Measurements from ENCODE around the gene KCNT2. TPM values are rescaled to one million over a fixed set of nuclear protein-coding genes. Genes with fewer than 3 reads are reported as not detected.

KCNT2 gene
- total RNA-seq, 1 donor from 2014 or later: 8.4 TPM

DNA sequence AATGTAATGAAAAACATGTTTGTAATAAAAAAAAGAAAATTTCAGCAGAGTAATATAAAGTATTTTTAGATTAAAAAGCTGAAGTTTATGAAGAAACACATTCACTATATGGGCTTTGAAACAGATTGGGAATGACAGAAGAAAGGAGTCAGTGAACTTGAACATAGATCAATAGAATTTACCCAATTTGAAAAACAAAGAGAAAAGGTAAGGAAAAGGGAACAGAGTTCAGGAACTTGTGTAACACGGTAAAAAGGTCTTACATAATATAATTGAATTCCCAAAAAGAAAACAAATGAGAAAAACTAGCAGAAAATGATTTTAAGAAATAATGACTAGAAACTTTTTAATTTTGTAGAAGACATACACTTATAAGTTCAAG is 206.8 kb downstream of the KCNT2 start:
- H3K9me3 ChIP-seq: no peaks in the 10 kb centered on the region
- TF ChIP-seq, protein P1, sequence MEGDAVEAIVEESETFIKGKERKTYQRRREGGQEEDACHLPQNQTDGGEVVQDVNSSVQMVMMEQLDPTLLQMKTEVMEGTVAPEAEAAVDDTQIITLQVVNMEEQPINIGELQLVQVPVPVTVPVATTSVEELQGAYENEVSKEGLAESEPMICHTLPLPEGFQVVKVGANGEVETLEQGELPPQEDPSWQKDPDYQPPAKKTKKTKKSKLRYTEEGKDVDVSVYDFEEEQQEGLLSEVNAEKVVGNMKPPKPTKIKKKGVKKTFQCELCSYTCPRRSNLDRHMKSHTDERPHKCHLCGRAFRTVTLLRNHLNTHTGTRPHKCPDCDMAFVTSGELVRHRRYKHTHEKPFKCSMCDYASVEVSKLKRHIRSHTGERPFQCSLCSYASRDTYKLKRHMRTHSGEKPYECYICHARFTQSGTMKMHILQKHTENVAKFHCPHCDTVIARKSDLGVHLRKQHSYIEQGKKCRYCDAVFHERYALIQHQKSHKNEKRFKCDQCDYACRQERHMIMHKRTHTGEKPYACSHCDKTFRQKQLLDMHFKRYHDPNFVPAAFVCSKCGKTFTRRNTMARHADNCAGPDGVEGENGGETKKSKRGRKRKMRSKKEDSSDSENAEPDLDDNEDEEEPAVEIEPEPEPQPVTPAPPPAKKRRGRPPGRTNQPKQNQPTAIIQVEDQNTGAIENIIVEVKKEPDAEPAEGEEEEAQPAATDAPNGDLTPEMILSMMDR (IDR thresholded peaks at IDR 0.05): no peak
- intact Hi-C loops (cut with DNase I): no loop called here
- H3K4me1 ChIP-seq: no peaks in the 10 kb centered on the region
- H3K27me3 ChIP-seq: no peaks in the 10 kb centered on the region
- no peak for DNase-seq (ENCODE audit: low spot score in 2 of 2)
- no peaks in the 10 kb centered on the region for H3K36me3 ChIP-seq
- no peak overlapping the region for H3K27ac ChIP-seq
- no peak overlapping the region for H3K4me3 ChIP-seq

DNA sequence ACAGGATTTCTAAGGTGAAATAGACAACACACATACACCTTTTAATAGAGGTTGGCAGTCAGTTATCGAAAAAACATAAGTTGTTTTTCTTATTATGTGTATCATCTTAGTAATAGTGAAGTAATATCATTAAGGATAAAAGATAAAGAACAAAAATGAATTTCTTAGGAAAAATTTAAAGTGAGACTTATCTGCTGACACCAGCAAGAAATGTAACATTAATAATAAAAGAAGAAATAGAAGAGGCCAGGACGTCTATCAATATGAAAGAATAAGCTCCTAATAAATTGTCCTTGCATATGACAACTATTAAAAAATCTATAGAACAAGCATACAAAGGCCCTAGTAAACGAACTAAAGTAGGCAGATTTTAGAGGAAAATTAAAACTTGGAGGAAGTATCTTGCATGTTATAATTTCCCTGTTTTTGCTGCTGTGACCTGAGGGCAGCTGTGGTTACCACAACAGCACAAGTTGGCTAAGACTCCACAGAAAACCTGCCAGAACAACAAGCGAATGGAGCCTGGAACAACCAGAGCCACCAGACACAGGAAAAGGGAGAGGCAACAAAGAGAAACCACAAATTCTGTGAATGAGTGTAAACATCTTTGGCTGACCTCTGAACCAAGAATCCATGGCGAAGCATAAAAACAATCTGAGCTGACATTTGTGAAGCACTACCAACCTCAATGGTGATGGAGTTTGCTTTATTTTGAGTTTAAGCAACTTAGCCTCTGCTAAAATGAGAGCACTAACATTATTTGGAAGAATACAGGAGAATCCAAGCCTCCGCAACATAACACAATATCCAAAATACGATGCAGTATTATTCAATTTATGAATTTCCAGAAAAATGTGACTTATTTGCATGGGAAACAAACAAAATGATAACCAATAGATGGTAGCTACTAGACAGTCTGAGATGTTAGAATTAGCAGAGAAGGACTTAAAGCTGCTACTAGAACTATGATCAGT is 207.5 kb downstream of the KCNT2 start:
- intact Hi-C loops (cut with DNase I): no loop called here
- no peaks in the 10 kb centered on the region for H3K27me3 ChIP-seq
- H3K4me1 ChIP-seq: no peaks in the 10 kb centered on the region
- H3K9me3 ChIP-seq: no peaks in the 10 kb centered on the region
- no peaks in the 10 kb centered on the region for H3K36me3 ChIP-seq
- no peak overlapping the region for H3K4me3 ChIP-seq
- DNase-seq (ENCODE audit: low spot score in 2 of 2): no peak
- TF ChIP-seq, protein P1 (IDR thresholded peaks at IDR 0.05): no peak
- H3K27ac ChIP-seq: no peak overlapping the region

DNA sequence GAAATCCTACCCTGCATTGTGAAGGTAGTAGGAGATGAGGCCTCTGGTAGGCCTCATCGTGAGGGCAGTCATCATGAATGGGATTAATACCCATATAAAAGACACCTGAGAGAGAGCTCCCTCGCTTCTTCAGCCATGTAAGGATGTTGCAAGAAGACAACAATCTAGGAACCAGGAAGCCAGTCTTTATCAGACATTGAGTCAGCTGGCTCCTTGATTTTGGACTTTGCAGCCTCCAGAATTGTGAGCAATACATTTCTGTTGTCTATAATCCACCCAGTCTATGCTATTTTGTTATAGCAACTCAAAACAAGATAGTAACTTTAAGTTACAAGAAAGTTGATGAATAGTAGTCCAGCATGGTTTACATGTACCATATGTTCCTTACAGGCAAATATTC is 208.5 kb downstream of the KCNT2 start:
- H3K27me3 ChIP-seq: no peaks in the 10 kb centered on the region
- no peak for DNase-seq (ENCODE audit: low spot score in 2 of 2)
- no peaks in the 10 kb centered on the region for H3K36me3 ChIP-seq
- intact Hi-C loops (cut with DNase I): no loop called here
- TF ChIP-seq, protein P1 (IDR thresholded peaks at IDR 0.05): no peak
- H3K4me3 ChIP-seq: no peak overlapping the region
- no peaks in the 10 kb centered on the region for H3K4me1 ChIP-seq
- H3K9me3 ChIP-seq: no peaks in the 10 kb centered on the region
- no peak overlapping the region for H3K27ac ChIP-seq

DNA sequence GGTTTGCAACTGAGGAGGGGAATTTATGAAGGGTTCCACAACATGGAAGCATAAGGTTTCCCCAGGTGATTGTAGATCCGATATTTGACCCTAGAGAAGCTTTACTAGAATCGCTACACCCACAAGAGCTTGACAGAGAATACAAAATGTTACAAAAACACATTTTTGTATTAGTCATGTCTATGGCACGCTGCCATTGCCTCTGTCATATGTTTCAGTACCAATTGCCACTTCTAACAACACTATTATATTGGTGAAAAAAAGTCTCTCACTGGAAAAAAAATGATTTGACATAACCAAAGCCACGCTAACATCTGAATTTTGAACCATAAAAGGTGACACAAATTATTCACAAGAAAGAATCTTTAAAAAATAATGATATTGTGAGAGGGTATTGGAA is 214.5 kb downstream of the KCNT2 start:
- intact Hi-C loops (cut with DNase I): no loop called here
- no peak for DNase-seq (ENCODE audit: low spot score in 2 of 2)
- H3K27ac ChIP-seq: no peak overlapping the region
- TF ChIP-seq, protein P1 (IDR thresholded peaks at IDR 0.05): no peak
- H3K9me3 ChIP-seq: no peaks in the 10 kb centered on the region
- no peak overlapping the region for H3K4me3 ChIP-seq
- no peaks in the 10 kb centered on the region for H3K4me1 ChIP-seq
- no peaks in the 10 kb centered on the region for H3K27me3 ChIP-seq
- no peaks in the 10 kb centered on the region for H3K36me3 ChIP-seq

DNA sequence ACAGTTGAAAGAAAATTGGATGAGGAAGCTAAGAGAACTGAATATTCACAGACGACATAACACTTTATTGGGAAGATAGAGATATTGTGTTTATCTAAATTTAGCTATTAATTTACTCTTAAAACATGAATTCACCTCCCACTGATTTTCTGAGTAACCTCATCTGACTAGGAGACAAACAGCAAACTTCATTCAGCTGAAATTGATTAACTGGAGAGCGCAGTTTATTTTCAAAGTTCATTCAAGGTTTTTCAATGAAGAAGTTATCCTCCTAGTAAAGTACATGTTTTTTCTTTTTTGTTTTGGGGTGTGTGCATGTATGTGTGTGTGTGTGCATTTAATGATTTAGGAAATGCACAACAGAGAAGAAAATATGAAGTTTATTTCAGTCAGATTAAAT is 215.0 kb downstream of the KCNT2 start:
- Histone ChIP-seq H3K36me3 (no peaks in the 10 kb centered on the region), H3K4me3 (no peak overlapping the region), H3K27me3 (no peaks in the 10 kb centered on the region), H3K9me3 (no peaks in the 10 kb centered on the region), H3K4me1 (no peaks in the 10 kb centered on the region), H3K27ac (no peak overlapping the region)
- intact Hi-C loops (cut with DNase I): no loop called here
- TF ChIP-seq, protein P1 (IDR thresholded peaks at IDR 0.05): no peak
- DNase-seq (ENCODE audit: low spot score in 2 of 2): no peak
